GM21619 (cell line): Measurements from ENCODE around the gene DLG1.
A peak's percentile ranks its signal among the peaks of the same experiment; 100 is the strongest.

Experiments used
- ATAC-seq: cut with Tn5 transposase; IDR thresholded peaks from one replicate; pipeline ENCODE4 v1.9.1; 2021; ENCODE audit not compliant: unreplicated experiment

Gene DLG1

GRCh38 chr3:197298341-197298944 lies at the start of gene DLG1:
Gene DLG1 (minus strand): TSS chr3:197298612. CDS start chr3:197297204, 1,408 bp downstream.
- peak; percentile 56 for ATAC-seq

- ATAC-seq: no peak
Observed at GRCh38 chr3:197348014-197348413, 49.6 kb upstream of the DLG1 start.

DNA sequence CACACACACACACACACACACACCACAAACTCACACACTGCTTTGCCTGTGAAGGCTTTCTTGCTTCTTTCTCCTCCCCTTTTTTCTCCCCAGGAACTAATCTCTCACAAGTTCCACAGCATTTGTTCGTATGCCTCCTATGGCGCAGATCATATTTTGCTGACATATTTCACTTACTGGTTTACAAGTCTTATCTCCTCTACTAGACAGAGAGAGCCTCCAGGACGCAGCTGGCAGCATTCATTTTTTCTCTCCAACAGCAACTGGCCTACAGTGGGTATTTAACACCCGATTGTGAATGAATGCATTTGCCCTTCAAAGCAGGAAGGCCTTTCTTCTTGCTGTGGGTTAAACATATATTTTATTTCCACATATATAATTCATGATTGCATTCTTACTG lies 47.0 kb upstream of the DLG1 start:
- no peak for ATAC-seq

DNA sequence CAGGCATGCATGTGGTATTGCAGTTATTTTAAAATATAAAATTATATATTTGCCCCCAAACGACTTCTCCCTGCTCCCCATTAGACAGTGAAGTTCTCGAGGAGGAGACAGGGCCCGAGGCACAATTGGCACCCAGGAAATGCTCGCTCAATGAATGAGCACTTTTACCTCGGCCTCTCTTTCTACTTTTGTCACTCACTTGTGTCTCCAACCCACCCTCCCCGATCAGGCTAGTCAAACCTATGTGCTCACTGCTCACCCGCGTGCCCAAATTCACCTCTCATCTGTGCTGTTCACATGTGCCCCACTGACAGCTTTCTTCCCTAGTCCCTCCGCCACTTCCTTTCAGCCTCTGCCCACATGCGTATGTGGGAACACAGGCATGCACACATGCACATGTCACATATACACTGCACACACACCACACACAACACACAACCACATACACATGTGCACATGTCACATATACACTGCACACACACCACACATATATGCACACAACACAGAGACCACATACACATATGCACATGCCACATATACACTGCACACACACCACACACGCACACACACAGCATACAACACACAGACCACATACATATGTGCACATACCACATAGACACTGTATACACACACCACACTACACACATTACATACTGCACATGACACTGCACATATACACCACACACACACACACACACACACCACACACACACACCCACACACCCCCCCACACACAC lies 46.3 kb upstream of the DLG1 start:
- no peak for ATAC-seq

DNA sequence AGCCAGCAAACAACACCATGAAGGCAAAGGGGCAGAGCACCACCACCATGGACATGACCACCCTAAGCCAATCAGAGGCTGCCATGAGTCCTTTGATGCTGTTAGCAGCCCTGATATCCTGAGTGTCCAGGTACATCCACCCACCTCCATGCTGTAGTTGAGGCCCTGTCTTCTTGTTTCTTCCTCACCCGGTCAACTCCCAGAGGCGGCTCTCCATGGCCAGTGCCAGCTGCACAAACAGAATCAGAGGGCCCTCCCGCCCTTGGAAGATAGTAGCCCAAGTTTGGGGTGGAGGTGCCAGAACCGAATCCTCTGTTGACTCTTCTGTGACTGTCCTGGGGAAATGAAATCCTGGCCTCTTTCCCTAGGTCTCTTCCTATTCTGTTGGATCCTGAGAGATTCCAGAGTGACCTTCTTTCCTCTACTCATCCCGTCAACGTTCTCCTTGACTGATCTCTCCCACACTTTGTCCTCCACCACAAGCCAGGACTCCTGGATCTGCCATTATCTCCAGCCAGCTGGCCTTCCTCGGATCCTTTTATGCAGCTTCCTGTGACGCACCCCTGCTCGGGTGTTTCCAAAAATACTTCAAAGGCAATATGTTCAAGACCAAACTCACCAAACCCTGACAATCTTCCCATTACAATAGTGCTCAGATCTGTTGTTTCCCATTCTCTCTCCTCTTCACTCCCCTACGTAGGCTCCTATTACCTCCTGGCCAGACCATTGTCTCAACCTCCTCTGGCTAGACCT lies 45.4 kb upstream of the DLG1 start:
- no peak for ATAC-seq

- no peak for ATAC-seq
Observed at GRCh38 chr3:197343111-197343510, 44.7 kb upstream of the DLG1 start.

- ATAC-seq: no peak
Observed at GRCh38 chr3:197340521-197340871, 42.1 kb upstream of the DLG1 start.

DNA sequence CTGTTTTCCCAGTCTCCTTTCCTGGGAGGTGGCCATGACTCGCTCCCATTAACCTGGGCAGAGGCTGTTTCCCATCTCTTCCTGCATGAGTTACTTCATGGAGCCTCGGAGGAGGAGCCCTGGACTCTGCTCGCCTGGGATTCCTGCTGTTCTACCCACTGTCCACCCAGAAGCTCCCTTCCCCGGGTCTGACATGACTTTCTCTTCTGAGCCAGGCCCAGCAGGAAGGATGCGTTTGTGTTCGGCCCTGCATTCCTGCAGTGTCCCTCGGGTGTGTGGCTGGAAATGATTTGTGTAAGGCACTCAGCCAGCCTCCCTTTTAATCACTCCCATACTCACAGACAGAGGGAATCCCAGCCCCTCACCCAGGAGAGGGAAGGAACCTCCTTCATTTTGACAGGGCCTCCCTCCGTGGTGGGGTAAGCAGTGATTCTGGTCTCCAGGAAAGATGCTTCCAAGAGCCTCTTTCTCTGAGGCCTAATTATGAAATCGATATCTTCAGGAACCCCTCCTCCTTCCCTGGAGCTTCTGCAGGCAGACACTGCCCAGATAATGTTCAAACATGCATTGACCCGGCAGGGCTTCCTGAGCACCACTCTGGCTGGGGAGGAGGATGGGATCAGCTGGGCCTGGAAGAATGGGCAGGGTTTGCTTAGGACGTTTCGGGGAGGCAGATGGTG lies 41.6 kb upstream of the DLG1 start:
- ATAC-seq: no peak

GRCh38 chr3:197338586-197338985 lies 40.2 kb upstream of the DLG1 start:
- ATAC-seq: no peak

- ATAC-seq: no peak
Observed at GRCh38 chr3:197337656-197338055, 39.2 kb upstream of the DLG1 start.

DNA sequence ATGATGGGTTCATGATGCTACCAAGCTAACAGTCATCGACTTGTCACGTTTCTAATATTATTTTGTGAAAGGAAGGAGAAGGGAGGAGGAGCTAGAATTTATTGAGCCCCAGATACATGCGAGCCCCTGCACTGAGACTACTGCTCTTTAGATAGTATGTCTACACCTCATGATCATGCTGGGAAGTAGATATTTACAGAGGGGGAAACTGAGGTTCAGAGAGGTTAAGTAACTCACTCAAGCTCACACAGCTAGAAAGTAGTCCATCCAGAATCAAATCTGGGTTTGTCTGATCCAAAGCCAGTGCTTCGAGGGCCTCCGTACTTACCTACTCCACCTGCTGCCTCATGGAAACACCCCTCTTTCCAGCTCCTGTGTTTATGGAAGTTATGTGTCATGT lies 38.8 kb upstream of the DLG1 start:
- ATAC-seq: no peak

DNA sequence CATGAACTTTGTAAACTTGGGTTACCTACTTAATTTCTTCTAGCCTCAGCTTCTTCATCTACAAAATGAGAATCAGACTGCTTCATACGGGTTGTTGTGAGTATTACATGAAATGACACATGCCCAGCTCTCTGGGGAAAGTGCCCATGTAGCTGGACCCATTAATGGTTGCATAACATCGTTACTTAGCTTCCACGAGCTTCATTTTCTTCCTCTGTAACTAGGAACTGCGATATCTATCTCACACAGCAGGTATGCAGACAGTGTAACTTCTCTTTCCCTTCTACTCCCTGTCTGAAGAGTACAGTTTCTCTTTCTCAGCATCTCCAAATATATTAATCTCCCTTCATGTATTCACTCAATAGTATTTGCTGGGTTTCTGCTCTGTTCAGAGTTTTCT lies 37.9 kb upstream of the DLG1 start:
- ATAC-seq: no peak

DNA sequence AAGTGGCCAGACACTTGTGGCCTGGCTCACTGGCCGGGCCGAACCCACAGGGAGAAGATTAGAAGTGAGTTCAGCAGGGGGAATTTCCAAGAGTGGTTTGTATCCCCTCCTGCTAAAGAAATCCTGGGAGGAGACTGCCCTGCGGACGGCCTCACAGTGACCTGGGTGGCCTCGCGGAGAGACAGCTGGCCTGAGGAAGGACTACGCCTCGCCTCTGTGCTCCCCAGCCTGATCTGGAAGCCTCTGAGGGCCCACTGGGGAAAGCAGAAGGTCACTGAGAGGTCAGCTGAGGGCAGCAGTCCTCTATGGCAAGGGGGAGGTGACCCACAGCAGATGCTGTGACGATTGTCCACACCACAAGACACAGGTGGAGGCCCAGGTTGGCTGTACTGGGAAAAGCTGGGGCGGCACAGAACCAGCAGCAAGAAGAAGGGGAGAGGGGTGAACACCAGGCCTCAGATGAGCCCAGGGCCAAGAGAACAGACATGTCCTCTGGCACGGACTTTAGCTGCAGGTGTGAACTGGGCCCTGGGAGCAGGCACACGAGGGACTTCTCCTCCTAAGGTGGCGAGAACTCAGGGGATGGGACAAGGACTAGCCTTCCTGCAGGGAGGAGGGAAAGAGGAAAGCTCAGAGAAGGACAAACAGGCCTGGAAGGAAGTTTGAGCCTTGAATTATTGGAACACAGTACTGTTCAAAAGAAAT lies 37.2 kb upstream of the DLG1 start:
- no peak for ATAC-seq

- ATAC-seq: no peak
Observed at GRCh38 chr3:197333901-197334639, 35.7 kb upstream of the DLG1 start.

DNA sequence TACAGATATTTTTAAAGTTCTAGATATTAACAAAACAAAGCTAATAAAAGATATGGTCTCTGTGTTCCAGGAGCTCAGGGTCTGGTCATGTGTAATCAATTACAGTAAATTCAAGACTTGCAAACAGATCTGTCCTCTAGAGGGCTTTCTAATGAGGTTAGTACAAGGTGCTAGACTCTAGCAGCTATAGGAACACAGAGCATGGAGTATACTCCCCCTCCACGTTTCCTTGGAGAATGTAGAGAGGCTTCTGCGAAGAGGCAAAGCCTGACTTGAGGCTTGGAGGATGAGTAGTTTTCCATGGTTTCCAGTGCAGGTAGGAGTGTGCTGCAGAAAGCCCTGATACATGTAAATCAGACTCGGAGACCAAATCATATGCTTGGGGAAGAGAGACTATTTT lies 32.7 kb upstream of the DLG1 start:
- no peak for ATAC-seq

DNA sequence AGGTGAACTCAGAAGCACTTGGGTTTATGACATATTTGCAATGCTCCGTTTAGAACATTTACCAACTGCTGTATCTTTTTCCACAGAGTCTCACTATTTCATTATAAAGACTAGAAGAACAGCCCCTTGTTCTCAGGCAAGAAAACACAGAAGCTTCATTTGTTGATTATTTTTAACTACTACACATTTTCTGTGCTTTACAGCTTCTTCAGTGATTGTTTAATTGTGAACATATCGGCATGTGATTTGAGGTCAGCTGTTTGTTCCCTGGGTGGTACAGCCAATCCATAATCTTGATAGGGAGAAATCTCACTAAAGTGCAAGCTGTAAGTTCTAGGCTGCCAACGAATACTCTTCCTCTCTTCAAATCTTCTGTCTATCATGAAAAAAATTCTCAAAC lies 31.0 kb upstream of the DLG1 start:
- no peak for ATAC-seq

GRCh38 chr3:197328198-197328597 lies 29.8 kb upstream of the DLG1 start:
- no peak for ATAC-seq

DNA sequence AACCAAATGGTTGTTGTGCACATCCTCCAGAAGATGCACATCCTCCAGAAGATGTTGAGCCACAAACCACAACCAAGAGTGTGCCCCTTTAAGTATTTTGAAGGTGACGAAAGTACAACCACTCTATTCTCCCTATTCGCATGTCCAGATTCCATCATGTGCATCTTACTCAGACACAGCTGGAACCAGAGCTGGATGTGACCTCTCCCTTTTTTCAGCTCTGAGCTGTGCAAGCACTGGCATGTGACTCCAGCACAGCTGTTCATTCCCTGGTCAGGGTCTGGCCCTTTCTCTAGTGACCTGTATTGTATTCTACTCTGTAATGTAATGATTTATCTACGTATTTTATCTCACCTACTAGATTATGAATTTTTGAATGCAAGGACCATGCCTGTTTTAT lies 29.3 kb upstream of the DLG1 start:
- no peak for ATAC-seq

DNA sequence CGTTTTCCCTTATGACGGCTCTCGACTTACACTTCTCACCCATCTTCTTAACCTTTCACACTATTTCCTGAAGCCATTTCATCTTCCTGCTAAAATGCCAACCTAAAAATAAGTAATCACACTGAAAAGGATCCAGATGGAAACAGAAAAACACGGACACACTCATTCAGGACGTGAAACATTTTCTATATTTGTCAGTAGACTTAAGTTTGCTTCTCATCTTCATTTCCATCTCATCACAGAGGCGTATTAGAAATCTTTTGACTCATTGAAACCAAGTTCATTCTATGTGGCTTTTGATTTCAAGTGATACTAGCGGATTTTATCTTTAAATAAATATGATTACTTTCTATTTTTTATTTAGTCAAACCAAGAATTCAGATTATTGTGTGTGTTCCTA lies 27.4 kb upstream of the DLG1 start:
- no peak for ATAC-seq

DNA sequence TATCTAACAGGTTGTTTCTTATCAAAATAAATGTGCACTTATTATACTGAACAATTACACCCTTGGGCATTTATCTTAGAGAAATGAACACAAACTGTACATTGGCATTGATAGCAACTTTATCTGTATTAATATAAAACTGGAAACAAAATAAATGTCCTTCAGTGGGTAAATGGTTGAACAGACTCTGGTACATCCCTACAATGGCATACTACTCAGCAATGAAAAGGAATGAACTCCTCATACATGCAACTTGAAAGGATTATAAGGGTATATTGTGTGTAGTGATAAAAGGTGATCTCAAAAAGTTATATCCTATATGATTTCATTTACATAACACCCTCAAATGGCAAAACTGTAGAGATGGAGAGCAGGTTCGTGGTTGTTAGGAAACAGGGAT lies 23.7 kb upstream of the DLG1 start:
- ATAC-seq: no peak
